Gastrocnemius medialis (tissue), 4 donors: ENCODE measurements around the gene KRTAP5-9. TPM values are rescaled to one million over a fixed set of nuclear protein-coding genes. Genes with fewer than 3 reads are reported as not detected.
A peak's percentile ranks its signal among the peaks of the same experiment; 100 is the strongest.
"Not testable (repeated sequence)": the region's sequence is repeated elsewhere in the genome, so short reads cannot be mapped to it uniquely, and the experiment has no call there.

Source experiments
- ATAC-seq, 2 donors: fragments of 150-250 bp; one replicate each; pipeline ENCODE4 v1.9.1; 2016
- DNase-seq, 2 donors: peaks; one replicate each; pipeline ENCODE4 v3.0.0-alpha.2; 2019
- H3K27ac ChIP-seq, 4 donors: fragments of 200-600 bp; sonication (generic); 1 replicate in 1 of 4; 2 replicates in 3 of 4; pipeline ENCODE4 v1.5.1; 2016 to 2018; ENCODE audit warnings: mild to moderate bottlenecking in 2 of 4, moderate library complexity in 1 of 4
- H3K27me3 ChIP-seq, 3 donors: fragments of 200-600 bp; sonication (generic) in 2 of 3; 1 replicate in 1 of 3; 2 replicates in 2 of 3; pipeline versions ENCODE4 v1.5.1 to v1.6.0; 2016 to 2019; ENCODE audit warnings: mild to moderate bottlenecking in 1 of 3, moderate library complexity in 1 of 3
- H3K36me3 ChIP-seq, 2 donors: fragments of 200-600 bp; sonication (generic) in 1 of 2; one replicate each; pipeline ENCODE4 v1.5.1; 2017 to 2018
- H3K4me1 ChIP-seq, 2 donors: fragments of 200-600 bp; sonication (generic) in 1 of 2; one replicate each; pipeline ENCODE4 v1.5.1; 2016 to 2017; ENCODE audit warnings: mild to moderate bottlenecking in 2 of 2
- H3K4me3 ChIP-seq, 4 donors: fragments of 200-600 bp; sonication (generic) in 3 of 4; 1 replicate in 1 of 4; 2 replicates in 3 of 4; pipeline ENCODE4 v1.5.1; 2016 to 2019; ENCODE audit warnings: mild to moderate bottlenecking in 2 of 4
- H3K9me3 ChIP-seq, 3 donors: fragments of 200-600 bp; sonication (generic) in 2 of 3; 1 replicate in 1 of 3; 2 replicates in 2 of 3; pipeline ENCODE4 v1.5.1; 2016 to 2019
- CTCF ChIP-seq, 5 experiments: fragments of 450-650 bp in 3 of 5; fragments of 200-600 bp in 2 of 5; sonication (generic) in 2 of 5; IDR thresholded peaks in 4 of 5; conservative IDR thresholded peaks in 1 of 5; 1 replicate in 4 of 5; 2 replicates in 1 of 5; pipeline ENCODE4 v1.5.1; 2016 to 2019; ENCODE audit warnings: antibody characterized with exemption in 5 of 5, mild to moderate bottlenecking in 3 of 5, moderate library complexity in 3 of 5
- POLR2A ChIP-seq, 2 donors: fragments of 450-650 bp; IDR thresholded peaks; one replicate each; pipeline ENCODE4 v1.6.1; 2017; ENCODE audit warnings: antibody characterized with exemption in 2 of 2, mild to moderate bottlenecking in 2 of 2, moderate library complexity in 2 of 2
- in situ Hi-C, 4 donors: fragments of 200-750 bp; cut with MboI; loops; one replicate each; pipeline versions ENCODE4 v1.15.0 to v1.8.0; 2017; ENCODE audit warnings: low sequenced_read_pairs in 4 of 4
- intact Hi-C: fragments of 100-400 bp; cut with DNase I; formaldehyde crosslinking; loops from one replicate; pipeline ENCODE4 v1.15.1; 2023; ENCODE audit warnings: low total_unique reads
- total RNA-seq, 4 donors: library from RNA; depleted of rRNA; stranded (reverse); fragments of >200 nt; gene quantifications; one replicate each; pipeline versions ENCODE4 v1.1.0 to v1.2.3, GENCODE V29; 2016

The KRTAP5-9 gene
- total RNA-seq, 4 donors from 2014 or later: not detected

GRCh38 chr11:71532036-71532610, 16.1 kb upstream of the KRTAP5-9 start:
- no peaks in the 10 kb centered on the region for H3K4me1 ChIP-seq
- intact Hi-C loops (no loop called here), in situ Hi-C loops (no loop called here)
- ATAC-seq: no peak
- TF ChIP-seq POLR2A (IDR thresholded peaks at IDR 0.05) (no peak), CTCF (IDR thresholded peaks at IDR 0.05 in 4 of 5, conservative IDR thresholded peaks at IDR 0.05 in 1 of 5) (no peak)
- no peak for DNase-seq
- H3K4me3 ChIP-seq: no peak overlapping the region
- H3K27me3 ChIP-seq: no peaks in the 10 kb centered on the region
- no peak overlapping the region for H3K27ac ChIP-seq
- no peaks in the 10 kb centered on the region for H3K36me3 ChIP-seq
- H3K9me3 ChIP-seq: no peaks in the 10 kb centered on the region

DNA sequence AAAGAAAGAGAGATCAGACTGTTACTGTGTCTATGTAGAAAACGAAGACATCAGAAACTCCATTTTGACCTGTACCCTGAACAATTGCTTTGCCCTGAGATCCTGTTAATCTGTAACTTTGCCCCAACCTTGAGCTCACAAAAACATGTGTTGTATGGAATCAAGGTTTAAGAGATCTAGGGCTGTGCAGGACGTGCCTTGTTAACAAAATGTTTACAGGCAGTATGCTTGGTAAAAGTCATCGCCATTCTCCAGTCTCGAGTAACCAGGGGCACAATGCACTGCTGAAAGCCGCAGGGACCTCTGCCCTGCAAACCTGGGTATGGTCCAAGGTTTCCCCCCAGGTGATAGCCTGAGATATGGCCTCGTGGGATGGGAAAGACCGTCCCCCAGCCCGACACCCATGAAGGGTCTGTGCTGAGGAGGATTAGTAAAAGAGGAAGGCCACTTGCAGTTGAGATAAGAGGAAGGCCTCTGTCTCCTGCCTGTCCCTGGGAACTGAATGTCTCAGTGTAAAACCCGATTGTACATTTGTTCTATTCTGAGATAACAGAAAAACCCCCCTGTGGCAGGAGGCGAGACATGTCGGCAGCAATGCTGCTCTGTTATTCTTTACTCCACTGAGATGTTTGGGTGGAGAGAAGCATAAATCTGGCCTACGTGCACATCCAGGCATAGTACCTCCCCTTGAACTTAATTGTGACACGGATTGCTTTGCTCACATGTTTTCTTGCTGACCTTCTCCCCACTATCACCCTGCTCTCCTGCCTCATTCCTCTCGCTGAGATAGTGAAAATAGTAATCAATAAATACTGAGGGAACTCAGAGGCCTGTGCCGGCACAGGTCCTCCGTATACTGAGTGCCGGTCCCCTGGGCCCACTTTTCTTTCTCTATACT, 13.3 kb upstream of the KRTAP5-9 start:
- H3K9me3 ChIP-seq, H3K27me3 ChIP-seq, intact Hi-C loops, H3K4me3 ChIP-seq, H3K36me3 ChIP-seq, ATAC-seq, in situ Hi-C loops, H3K27ac ChIP-seq, DNase-seq, H3K4me1 ChIP-seq: not testable (repeated sequence)

DNA sequence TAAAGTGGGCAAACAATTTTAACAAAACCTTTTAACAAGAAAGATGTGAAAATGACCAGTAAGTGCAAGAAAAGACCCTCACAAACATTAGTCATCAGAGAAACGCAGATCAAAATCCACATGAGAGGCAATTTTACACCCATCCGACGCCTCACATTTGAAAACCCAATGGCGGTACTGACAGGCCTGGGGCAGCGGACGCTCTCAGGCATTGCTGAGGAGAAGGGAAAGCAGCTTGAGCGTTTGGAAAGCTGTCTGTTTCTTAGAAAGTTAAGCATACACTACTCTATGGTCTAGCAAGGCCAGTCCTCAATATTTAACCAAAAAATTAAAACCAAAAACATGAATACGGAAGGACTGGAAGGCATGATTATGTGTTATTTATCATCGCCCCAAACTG, 12.4 kb upstream of the KRTAP5-9 start:
- in situ Hi-C loops: no loop called here
- ATAC-seq (no peak), DNase-seq (no peak)
- Histone ChIP-seq H3K27ac (no peak overlapping the region), H3K4me1 (no peaks in the 10 kb centered on the region), H3K9me3 (no peaks in the 10 kb centered on the region), H3K27me3 (no peaks in the 10 kb centered on the region), H3K36me3 (no peaks in the 10 kb centered on the region), H3K4me3 (no peak overlapping the region)
- intact Hi-C loops: no loop called here
- TF ChIP-seq CTCF (IDR thresholded peaks at IDR 0.05 in 4 of 5, conservative IDR thresholded peaks at IDR 0.05 in 1 of 5) (no peak), POLR2A (IDR thresholded peaks at IDR 0.05) (no peak)

DNA sequence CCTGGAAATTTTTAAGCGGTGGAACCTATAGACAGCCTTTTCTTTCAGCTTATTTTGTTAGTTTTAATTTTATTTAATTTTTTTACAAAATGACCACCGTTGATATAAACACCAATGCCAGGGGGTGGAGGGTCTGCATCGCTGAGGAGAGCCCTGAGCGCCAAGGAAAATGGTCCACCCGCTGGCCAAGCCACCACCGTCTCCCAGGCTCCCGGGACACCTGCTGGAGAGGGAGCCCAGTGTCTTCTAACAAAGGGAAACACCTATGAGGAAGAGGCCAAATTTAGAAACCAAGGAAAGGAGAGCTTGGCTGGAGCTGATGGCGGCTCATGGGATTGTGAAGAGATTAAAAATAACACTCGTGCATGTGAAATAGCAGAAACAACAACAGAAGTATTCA, 10.7 kb upstream of the KRTAP5-9 start:
- intact Hi-C loops: no loop called here
- TF ChIP-seq POLR2A (IDR thresholded peaks at IDR 0.05) (no peak), CTCF (IDR thresholded peaks at IDR 0.05 in 4 of 5, conservative IDR thresholded peaks at IDR 0.05 in 1 of 5) (no peak)
- no peak for DNase-seq
- Histone ChIP-seq H3K27me3 (no peaks in the 10 kb centered on the region), H3K4me1 (no peaks in the 10 kb centered on the region), H3K4me3 (no peak overlapping the region), H3K27ac (no peak overlapping the region), H3K36me3 (no peaks in the 10 kb centered on the region), H3K9me3 (no peaks in the 10 kb centered on the region)
- ATAC-seq: peak in 1 of 2 donors; percentile 53
- in situ Hi-C loops: no loop called here

DNA sequence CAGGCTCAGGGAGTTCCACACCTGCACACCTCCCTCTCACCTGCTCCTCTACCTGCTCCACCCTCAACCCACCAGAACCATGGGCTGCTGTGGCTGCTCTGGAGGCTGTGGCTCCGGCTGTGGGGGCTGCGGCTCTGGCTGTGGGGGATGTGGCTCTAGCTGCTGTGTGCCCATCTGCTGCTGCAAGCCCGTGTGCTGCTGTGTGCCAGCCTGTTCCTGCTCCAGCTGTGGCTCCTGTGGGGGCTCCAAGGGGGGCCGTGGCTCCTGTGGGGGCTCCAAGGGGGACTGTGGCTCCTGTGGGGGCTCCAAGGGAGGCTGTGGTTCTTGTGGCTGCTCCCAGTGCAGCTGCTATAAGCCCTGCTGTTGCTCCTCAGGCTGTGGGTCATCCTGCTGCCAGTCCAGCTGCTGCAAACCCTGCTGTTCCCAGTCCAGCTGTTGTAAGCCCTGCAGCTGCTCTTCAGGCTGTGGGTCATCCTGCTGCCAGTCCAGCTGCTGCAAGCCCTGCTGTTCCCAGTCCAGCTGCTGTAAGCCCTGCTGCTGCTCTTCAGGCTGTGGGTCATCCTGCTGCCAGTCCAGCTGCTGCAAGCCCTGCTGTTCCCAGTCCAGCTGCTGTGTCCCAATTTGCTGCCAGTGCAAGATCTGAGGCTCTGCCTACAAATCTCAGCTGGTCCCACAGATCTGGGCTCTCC, 10.1 kb upstream of the KRTAP5-9 start, which contains the start of gene KRTAP5-8:
Gene KRTAP5-8, plus strand, starts transcription at position 49 of the 689 bp plus-strand sequence. Its CDS starts 31 bp downstream, at position 80.
- H3K9me3 ChIP-seq, intact Hi-C loops, H3K27ac ChIP-seq, H3K4me3 ChIP-seq, H3K36me3 ChIP-seq, H3K27me3 ChIP-seq, DNase-seq, ATAC-seq, in situ Hi-C loops, H3K4me1 ChIP-seq: not testable (repeated sequence)
